Measurements from ENCODE around the gene ITGA6.

ITGA6 gene

GRCh38 chr2:172512810-172513523 is 85.6 kb downstream of the ITGA6 start:
- in situ Hi-C loops (cut with HindIII; ENCODE audit: low sequenced_read_pairs), result no loop called here
- no peak for TF ChIP-seq CTCF (IDR thresholded peaks at IDR 0.05; ENCODE audit: low read depth, low read length, missing control alignments)
- no peak overlapping the region for H3K4me3 ChIP-seq (ENCODE audit: low read depth, low read length)
- DNase-seq (ENCODE audit: low read depth), result no peak

- H3K4me3 ChIP-seq (ENCODE audit: low read depth, low read length), result no peak overlapping the region
- no peak for DNase-seq (ENCODE audit: low read depth)
- in situ Hi-C loops (cut with HindIII; ENCODE audit: low sequenced_read_pairs), result no loop called here
- no peak for TF ChIP-seq CTCF (IDR thresholded peaks at IDR 0.05; ENCODE audit: low read depth, low read length, missing control alignments)
These were observed 86.1 kb downstream of the ITGA6 start for GRCh38 chr2:172513524-172513900.

GRCh38 chr2:172513935-172514586 is 86.7 kb downstream of the ITGA6 start:
- no peak for DNase-seq (ENCODE audit: low read depth)
- no peak overlapping the region for H3K4me3 ChIP-seq (ENCODE audit: low read depth, low read length)
- TF ChIP-seq CTCF (IDR thresholded peaks at IDR 0.05; ENCODE audit: low read depth, low read length, missing control alignments), result no peak
- in situ Hi-C loops (cut with HindIII; ENCODE audit: low sequenced_read_pairs), result no loop called here

GRCh38 chr2:172516299-172516698 is 88.9 kb downstream of the ITGA6 start:
- DNase-seq (ENCODE audit: low read depth), result no peak
- in situ Hi-C loops (cut with HindIII; ENCODE audit: low sequenced_read_pairs), result no loop called here
- H3K4me3 ChIP-seq (ENCODE audit: low read depth, low read length), result no peak overlapping the region
- TF ChIP-seq CTCF (IDR thresholded peaks at IDR 0.05; ENCODE audit: low read depth, low read length, missing control alignments), result no peak

- H3K4me3 ChIP-seq (ENCODE audit: low read depth, low read length), result no peak overlapping the region
- no peak for TF ChIP-seq CTCF (IDR thresholded peaks at IDR 0.05; ENCODE audit: low read depth, low read length, missing control alignments)
- in situ Hi-C loops (cut with HindIII; ENCODE audit: low sequenced_read_pairs), result no loop called here
- DNase-seq (ENCODE audit: low read depth), result no peak
These were observed 91.6 kb downstream of the ITGA6 start for GRCh38 chr2:172518995-172519394.

GRCh38 chr2:172525601-172526000 is 98.2 kb downstream of the ITGA6 start:
- DNase-seq (ENCODE audit: low read depth), result no peak
- in situ Hi-C loops (cut with HindIII; ENCODE audit: low sequenced_read_pairs), result no loop called here
- H3K4me3 ChIP-seq (ENCODE audit: low read depth, low read length), result no peak overlapping the region
- TF ChIP-seq CTCF (IDR thresholded peaks at IDR 0.05; ENCODE audit: low read depth, low read length, missing control alignments), result no peak
